Stimulated activated naive CD8-positive, alpha-beta T cell treated with anti-CD3 and anti-CD28 coated beads, Interleukin-15, amount 100 ng/mL, for 72 hours (primary cell): ENCODE results near the gene FTH1.
A peak's percentile ranks its signal among the peaks of the same experiment; 100 is the strongest.

ENCODE experiments used
- ATAC-seq: fragments of 150-1000 bp; cut with Tn5 transposase; 2 replicates; pipeline ENCODE4 v1.10.0; 2021; ENCODE audit warnings: mild to moderate bottlenecking, moderate library complexity
- DNase-seq, 2 donors: peaks; one replicate each; pipeline ENCODE4 v3.0.0; 2021 to 2022
- H3K27ac Mint-ChIP-seq, 2 donors: one replicate each; pipeline ENCODE4 v1.8.0; 2022; ENCODE audit warnings: mild to moderate bottlenecking in 2 of 2, mixed read lengths in 2 of 2, moderate library complexity in 2 of 2
- H3K27me3 Mint-ChIP-seq: one replicate; pipeline ENCODE4 v1.8.0; 2022; ENCODE audit warnings: mixed read lengths
- H3K4me1 Mint-ChIP-seq: one replicate; pipeline ENCODE4 v1.8.0; 2022; ENCODE audit warnings: mild to moderate bottlenecking, mixed read lengths
- H3K4me3 Mint-ChIP-seq, 2 donors: one replicate each; pipeline ENCODE4 v1.8.0; 2022; ENCODE audit warnings: mild to moderate bottlenecking in 2 of 2, mixed read lengths in 2 of 2, moderate library complexity in 1 of 2
- H3K9me3 Mint-ChIP-seq, 2 donors: one replicate each; pipeline ENCODE4 v1.8.0; 2022; ENCODE audit warnings: mixed read lengths in 2 of 2

The FTH1 gene

GRCh38 chr11:61919705-61920631 is 47.5 kb downstream of the FTH1 start:
- no peaks in the 10 kb centered on the region for H3K9me3 Mint-ChIP-seq
- ATAC-seq, result peak; percentile 22
- DNase-seq, result peak in 1 of 2 donors; percentile 6
- peaks cover 15% of the 10 kb centered on the region for H3K4me1 Mint-ChIP-seq
- H3K4me3 Mint-ChIP-seq, result no peak overlapping the region
- peak overlapping the region in 1 of 2 donors; percentile 14 for H3K27ac Mint-ChIP-seq
- H3K27me3 Mint-ChIP-seq, result peaks cover 64% of the 10 kb centered on the region

GRCh38 chr11:61918938-61919704 is 48.3 kb downstream of the FTH1 start:
- no peaks in the 10 kb centered on the region for H3K9me3 Mint-ChIP-seq
- no peak overlapping the region for H3K4me3 Mint-ChIP-seq
- no peak for ATAC-seq
- peaks cover 15% of the 10 kb centered on the region for H3K4me1 Mint-ChIP-seq
- peaks cover 73% of the 10 kb centered on the region for H3K27me3 Mint-ChIP-seq
- no peak overlapping the region for H3K27ac Mint-ChIP-seq
- DNase-seq, result peak in 1 of 2 donors; percentile 9

DNA sequence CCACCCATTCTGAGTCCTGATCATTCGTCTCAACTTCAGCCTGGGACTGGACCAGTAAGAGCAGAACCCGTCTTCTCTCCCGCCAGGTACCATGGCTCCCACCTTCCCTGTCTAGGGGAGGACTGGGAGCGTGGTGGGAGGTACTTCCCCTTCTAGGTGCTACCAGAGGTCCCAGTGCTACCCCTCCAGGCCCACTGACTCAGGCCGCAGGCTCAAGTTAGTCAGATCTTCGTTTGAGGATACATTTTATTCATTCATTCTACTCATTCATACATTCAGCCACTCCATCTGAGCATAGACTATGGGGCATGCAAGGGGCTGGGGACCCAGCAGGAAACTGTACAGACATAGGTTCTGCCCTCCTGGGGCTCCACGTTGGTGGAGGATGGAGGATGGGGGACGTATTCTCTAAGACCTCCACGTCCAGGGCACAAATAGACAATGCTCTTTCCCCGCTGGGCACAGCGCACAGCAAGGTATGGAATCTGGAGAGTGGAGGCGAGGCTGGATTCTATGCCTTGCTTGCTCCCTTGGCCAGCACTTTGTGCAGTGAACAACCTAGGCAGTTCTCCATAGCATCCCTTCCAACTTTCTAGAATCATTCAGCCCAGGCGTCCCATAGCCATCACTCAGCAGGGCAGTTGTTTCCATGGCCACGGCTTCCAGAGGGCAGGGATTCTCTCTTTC is 49.0 kb downstream of the FTH1 start:
- ATAC-seq, result no peak
- Mint-ChIP-seq H3K4me1 (peaks cover 15% of the 10 kb centered on the region), H3K4me3 (peak overlapping the region; percentile 73 to 86), H3K27me3 (peaks cover 78% of the 10 kb centered on the region), H3K9me3 (no peaks in the 10 kb centered on the region), H3K27ac (no peak overlapping the region)
- DNase-seq, result peak in 1 of 2 donors; percentile 7

- peak; percentile 51 for ATAC-seq
- peaks cover 15% of the 10 kb centered on the region for H3K4me1 Mint-ChIP-seq
- DNase-seq, result no peak
- H3K9me3 Mint-ChIP-seq, result no peaks in the 10 kb centered on the region
- H3K4me3 Mint-ChIP-seq, result peak within 1 kb of the TSS; percentile 73 to 86
- H3K27me3 Mint-ChIP-seq, result peaks cover 87% of the 10 kb centered on the region
- peak within 1 kb of the TSS in 1 of 2 donors; percentile 73 for H3K27ac Mint-ChIP-seq
These were observed 49.9 kb downstream of the FTH1 start, which contains the start of gene RAB3IL1 for GRCh38 chr11:61917334-61918109. Gene RAB3IL1, minus strand, starts transcription at chr11:61917566. Its CDS starts 199 bp downstream, at chr11:61917367.

GRCh38 chr11:61916737-61917333 is 50.6 kb downstream of the FTH1 start:
- no peak for DNase-seq
- Mint-ChIP-seq H3K27me3 (peaks cover 94% of the 10 kb centered on the region), H3K4me3 (peak overlapping the region; percentile 23 to 36), H3K9me3 (no peaks in the 10 kb centered on the region), H3K4me1 (peaks cover 15% of the 10 kb centered on the region), H3K27ac (no peak overlapping the region)
- ATAC-seq, result peak; percentile 22

- H3K9me3 Mint-ChIP-seq, result no peaks in the 10 kb centered on the region
- H3K27me3 Mint-ChIP-seq, result peaks cover 80% of the 10 kb centered on the region
- H3K27ac Mint-ChIP-seq, result no peak overlapping the region
- ATAC-seq (no peak), DNase-seq (no peak)
- H3K4me3 Mint-ChIP-seq, result no peak overlapping the region
- peaks cover 15% of the 10 kb centered on the region for H3K4me1 Mint-ChIP-seq
These were observed 52.8 kb downstream of the FTH1 start for GRCh38 chr11:61914471-61915171.
